HCT116 (cell line): ENCODE results near the gene FMN1. TPM values are rescaled to one million over a fixed set of nuclear protein-coding genes. Genes with fewer than 3 reads are reported as not detected.

Experiments used
- ATAC-seq: fragments of 200-7000 bp; cut with Tn5 transposase; 2 replicates; pipeline ENCODE4 v1.9.1; 2020; ENCODE audit warnings: mild to moderate bottlenecking, moderate library complexity
- BruUV-seq: library from RNA; stranded (reverse); fragments of 400-500 nt; replicated peaks from 2 replicates; lab custom pipeline; 2021; lab: Mats Ljungman, UMichigan
- CTCF ChIA-PET: fragments of 300-600 bp; sonication (Branson Sonifier 250); formaldehyde crosslinking; loops from one replicate; lab custom pipeline; 2021; ENCODE audit warnings: antibody characterized with exemption; lab: Charles Lee
- POLR2A ChIA-PET: fragments of 300-600, 350-600 bp; sonication (Branson Sonifier 250); formaldehyde crosslinking; loops from one replicate; lab custom pipeline; 2021; ENCODE audit warnings: antibody characterized with exemption; lab: Charles Lee
- RAD21 ChIA-PET, 2 experiments: fragments of 300-600 bp; sonication (Branson Sonifier 250); formaldehyde crosslinking; loops; one replicate each; lab custom pipeline; 2023; ENCODE audit warnings: low total read pairs in 2 of 2; ENCODE audit not compliant: uncharacterized antibody in 2 of 2, unreplicated experiment in 2 of 2, low non-redundant PET in 1 of 2; lab: Charles Lee
- DNase-seq: peaks from one replicate; pipeline ENCODE4 v3.0.0-alpha.2; 2010; ENCODE audit warnings: low read depth, low spot score
- H2AFZ ChIP-seq: fragments of 200-600 bp; shearing (Covaris generic), sonication (generic); 2 replicates; pipeline ENCODE4 v1.6.1; 2017; ENCODE audit warnings: low read depth, mixed run types, mixed read lengths, antibody characterized with exemption, low read length; ENCODE audit not compliant: poor library complexity, severe bottlenecking
- H3K27ac ChIP-seq: 2 replicates; pipeline ENCODE4 v1.5.1; 2012; ENCODE audit warnings: low read depth, low read length
- H3K27me3 ChIP-seq: fragments of 200-600 bp; sonication (generic); 2 replicates; pipeline ENCODE4 v1.6.1; 2016; ENCODE audit warnings: mixed run types, low read length, mixed read lengths; ENCODE audit not compliant: insufficient read depth
- H3K36me3 ChIP-seq, 2 experiments: fragments of 200-500 bp in 1 of 2; fragments of 200-600 bp in 1 of 2; sonication (Bioruptor generic) in 1 of 2; sonication (generic) in 1 of 2; 2 replicates each; pipeline versions ENCODE4 v1.5.1 to v1.6.1; 2014 to 2016; ENCODE audit warnings: low read length in 2 of 2, inconsistent platforms in 1 of 2, mixed read lengths in 1 of 2, mixed run types in 1 of 2; ENCODE audit not compliant: insufficient read depth in 2 of 2, control insufficient read depth in 1 of 2
- H3K4me1 ChIP-seq, 2 experiments: fragments of 200-600 bp in 1 of 2; sonication (generic) in 1 of 2; 2 replicates each; pipeline versions ENCODE4 v1.5.1 to v1.6.1; 2012 to 2017; ENCODE audit warnings: low read length in 2 of 2, inconsistent platforms in 1 of 2, mild to moderate bottlenecking in 1 of 2, mixed read lengths in 1 of 2, mixed run types in 1 of 2, moderate library complexity in 1 of 2; ENCODE audit not compliant: insufficient read depth in 2 of 2, control insufficient read depth in 1 of 2
- H3K4me2 ChIP-seq: fragments of 200-600 bp; sonication (generic); 2 replicates; pipeline ENCODE4 v1.6.1; 2017; ENCODE audit warnings: mixed run types, low read length, mixed read lengths
- H3K4me3 ChIP-seq, 2 experiments: fragments of 200-600 bp in 1 of 2; sonication (generic) in 1 of 2; replicated peaks in 1 of 2; 2 replicates each; pipeline ENCODE4 v1.5.1; 2011 to 2016; ENCODE audit warnings: low read length in 2 of 2, control low read depth in 1 of 2, low read depth in 1 of 2, mild to moderate bottlenecking in 1 of 2, mixed read lengths in 1 of 2, mixed run types in 1 of 2
- H3K79me2 ChIP-seq: fragments of 200-600 bp; sonication (generic); 2 replicates; pipeline ENCODE4 v1.6.1; 2017; ENCODE audit warnings: mild to moderate bottlenecking, mixed run types, low read length, moderate library complexity, mixed read lengths; ENCODE audit not compliant: insufficient read depth
- H3K9ac ChIP-seq: fragments of 200-600 bp; sonication (generic); 2 replicates; pipeline ENCODE4 v1.6.1; 2016; ENCODE audit warnings: low read length, mixed read lengths
- H3K9me2 ChIP-seq: fragments of 200-600 bp; sonication (generic), shearing (Covaris generic); 2 replicates; pipeline ENCODE4 v1.6.1; 2017; ENCODE audit warnings: mixed run types, mild to moderate bottlenecking, moderate library complexity; ENCODE audit not compliant: insufficient read depth
- H3K9me3 ChIP-seq, 2 experiments: fragments of 200-500 bp in 1 of 2; fragments of 200-600 bp in 1 of 2; sonication (Bioruptor generic) in 1 of 2; sonication (generic) in 1 of 2; 2 replicates each; pipeline ENCODE4 v1.6.1; 2014 to 2017; ENCODE audit warnings: low read length in 2 of 2, mixed read lengths in 2 of 2, inconsistent platforms in 1 of 2, low read depth in 1 of 2, mild to moderate bottlenecking in 1 of 2, mixed run types in 1 of 2, moderate library complexity in 1 of 2; ENCODE audit not compliant: control insufficient read depth in 1 of 2, insufficient read depth in 1 of 2
- H4K20me1 ChIP-seq: fragments of 200-600 bp; sonication (generic), shearing (Covaris generic); 2 replicates; pipeline ENCODE4 v1.6.1; 2017; ENCODE audit warnings: mixed run types, mild to moderate bottlenecking, moderate library complexity; ENCODE audit not compliant: insufficient read depth
- CBX3 ChIP-seq: IDR thresholded peaks from 2 replicates; pipeline ENCODE4 v1.6.1; 2012; ENCODE audit warnings: low read depth
- ELF1 ChIP-seq: IDR thresholded peaks from 2 replicates; pipeline ENCODE4 v1.6.1; 2012; ENCODE audit warnings: low read depth, borderline replicate concordance
- POLR2AphosphoS5 ChIP-seq: IDR thresholded peaks from 2 replicates; pipeline ENCODE4 v1.6.1; 2011; ENCODE audit warnings: mild to moderate bottlenecking, low read depth, low read length, moderate library complexity
- SRF ChIP-seq: IDR thresholded peaks from 2 replicates; pipeline ENCODE4 v1.6.1; 2012; ENCODE audit warnings: low read depth
- YY1 ChIP-seq: IDR thresholded peaks from 2 replicates; pipeline ENCODE4 v1.6.1; 2011; ENCODE audit warnings: low read length, low read depth, moderate library complexity, mild to moderate bottlenecking; ENCODE audit not compliant: insufficient replicate concordance; ENCODE audit errors: extremely low read depth
- intact Hi-C: fragments of 100-400 bp; cut with micrococcal nuclease; formaldehyde crosslinking; loops from 2 replicates; pipeline ENCODE4 v1.10.0; 2022
- total RNA-seq: library from RNA; stranded (reverse); gene quantifications from one replicate; pipeline ENCODE4 v1.2.1, GENCODE V29; 2021; ENCODE audit not compliant: unreplicated experiment
- TF ChIP-seq, protein P1 (sequence below), 3 experiments: fragments of 200-600 bp in 1 of 3; sonication (generic) in 1 of 3; IDR thresholded peaks in 2 of 3; conservative IDR thresholded peaks in 1 of 3; 2 replicates each; pipeline ENCODE4 v1.5.1; 2012 to 2017; ENCODE audit warnings: low read depth in 2 of 3, low read length in 2 of 3, antibody characterized with exemption in 1 of 3, borderline replicate concordance in 1 of 3, control low read depth in 1 of 3, mild to moderate bottlenecking in 1 of 3, mixed read lengths in 1 of 3, mixed run types in 1 of 3, moderate library complexity in 1 of 3; ENCODE audit not compliant: insufficient read depth in 1 of 3

The FMN1 gene
- total RNA-seq, 1 experiment from 2014 or later = 0.39 TPM

DNA sequence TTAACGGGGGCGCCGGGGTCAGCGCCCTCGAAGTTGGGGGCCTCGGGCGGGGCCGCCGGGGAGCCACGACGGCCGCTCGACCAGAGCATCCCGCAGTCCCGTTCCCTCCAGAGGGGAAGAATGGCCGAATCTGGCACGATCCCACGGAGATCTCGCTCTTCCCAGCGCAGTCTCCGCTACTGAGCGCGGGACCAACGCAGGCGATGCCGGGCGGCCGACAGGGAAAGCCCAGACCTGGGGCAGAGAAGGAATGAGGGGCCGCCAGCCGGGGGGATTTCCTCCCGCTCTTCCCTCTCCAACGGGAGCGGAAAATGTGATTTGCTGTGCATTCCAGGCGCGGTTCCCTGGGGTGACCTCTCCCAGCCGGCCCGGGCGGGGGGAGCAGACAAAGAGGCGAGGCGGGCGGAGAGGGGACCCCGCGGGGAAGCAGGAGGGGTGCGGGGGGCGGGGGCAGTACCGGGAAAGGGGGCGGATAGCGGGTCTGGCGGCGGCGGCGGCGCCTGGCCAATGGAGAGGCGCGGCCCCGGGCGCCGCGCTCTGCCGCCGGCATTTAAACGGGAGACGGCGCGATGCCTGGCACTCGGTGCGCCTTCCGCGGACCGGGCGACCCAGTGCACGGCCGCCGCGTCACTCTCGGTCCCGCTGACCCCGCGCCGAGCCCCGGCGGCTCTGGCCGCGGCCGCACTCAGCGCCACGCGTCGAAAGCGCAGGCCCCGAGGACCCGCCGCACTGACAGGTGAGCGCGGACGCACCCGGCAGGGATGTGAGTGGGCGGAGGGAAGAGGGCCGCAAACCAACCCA lies 476.9 kb downstream of the FMN1 start, which contains the start of gene GREM1:
Gene GREM1, plus strand, starts transcription at position 579 of the 801 bp plus-strand sequence. CDS start 12,687 bp downstream, outside the sequence.
- BruUV-seq = no TSS peak
- no peaks in the 10 kb centered on the region for H3K9me3 ChIP-seq
- intact Hi-C loops = no loop called here
- H2AFZ ChIP-seq = no peak within 1 kb of the TSS
- TF ChIP-seq YY1 = no peak
- TF ChIP-seq CBX3 = no peak
- no peak for TF ChIP-seq SRF
- TF ChIP-seq ELF1 = no peak
- no peaks in the 10 kb centered on the region for H3K27me3 ChIP-seq
- DNase-seq = no peak
- CTCF ChIA-PET = no interaction called here
- H3K4me3 ChIP-seq = no peak within 1 kb of the TSS
- H3K9me2 ChIP-seq = no peaks in the 10 kb centered on the region
- H3K9ac ChIP-seq = no peak within 1 kb of the TSS
- no peaks in the 10 kb centered on the region for H3K36me3 ChIP-seq
- no peak within 1 kb of the TSS for H3K4me2 ChIP-seq
- RAD21 ChIA-PET = no interaction called here
- H4K20me1 ChIP-seq = no peaks in the 10 kb centered on the region
- H3K79me2 ChIP-seq = no peaks in the 10 kb centered on the region
- no peak for ATAC-seq
- H3K4me1 ChIP-seq = no peaks in the 10 kb centered on the region
- POLR2A ChIA-PET = no interaction called here
- no peak within 1 kb of the TSS for H3K27ac ChIP-seq

DNA sequence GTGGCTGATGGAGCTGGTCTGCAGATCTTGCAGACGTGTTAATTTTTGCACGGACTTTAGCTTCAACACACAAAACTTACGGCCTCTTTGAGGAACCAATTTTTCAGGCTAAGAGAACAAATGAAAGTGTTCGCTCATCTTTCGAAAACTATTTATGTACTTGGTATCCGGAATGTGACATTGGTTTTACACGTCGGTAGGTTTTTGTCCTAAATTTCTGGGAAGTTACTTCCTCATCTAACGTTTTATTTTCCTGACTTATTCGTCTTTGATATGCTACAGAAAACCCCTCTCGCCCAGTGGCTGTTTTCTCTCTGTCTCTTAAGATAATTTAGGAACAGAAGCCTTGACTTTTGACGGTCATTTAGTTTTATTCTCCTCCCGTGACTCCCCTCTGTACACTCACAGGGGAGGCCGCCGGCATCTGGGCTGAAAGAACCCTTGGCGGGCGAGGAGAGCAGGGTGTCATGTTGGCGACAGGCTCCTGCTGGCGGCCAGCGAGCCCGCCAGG lies 477.5 kb downstream of the FMN1 start:
- H3K4me3 ChIP-seq = no peak overlapping the region
- no peak overlapping the region for H3K4me2 ChIP-seq
- BruUV-seq = no TSS peak
- no peak for TF ChIP-seq POLR2AphosphoS5
- TF ChIP-seq, protein P1, sequence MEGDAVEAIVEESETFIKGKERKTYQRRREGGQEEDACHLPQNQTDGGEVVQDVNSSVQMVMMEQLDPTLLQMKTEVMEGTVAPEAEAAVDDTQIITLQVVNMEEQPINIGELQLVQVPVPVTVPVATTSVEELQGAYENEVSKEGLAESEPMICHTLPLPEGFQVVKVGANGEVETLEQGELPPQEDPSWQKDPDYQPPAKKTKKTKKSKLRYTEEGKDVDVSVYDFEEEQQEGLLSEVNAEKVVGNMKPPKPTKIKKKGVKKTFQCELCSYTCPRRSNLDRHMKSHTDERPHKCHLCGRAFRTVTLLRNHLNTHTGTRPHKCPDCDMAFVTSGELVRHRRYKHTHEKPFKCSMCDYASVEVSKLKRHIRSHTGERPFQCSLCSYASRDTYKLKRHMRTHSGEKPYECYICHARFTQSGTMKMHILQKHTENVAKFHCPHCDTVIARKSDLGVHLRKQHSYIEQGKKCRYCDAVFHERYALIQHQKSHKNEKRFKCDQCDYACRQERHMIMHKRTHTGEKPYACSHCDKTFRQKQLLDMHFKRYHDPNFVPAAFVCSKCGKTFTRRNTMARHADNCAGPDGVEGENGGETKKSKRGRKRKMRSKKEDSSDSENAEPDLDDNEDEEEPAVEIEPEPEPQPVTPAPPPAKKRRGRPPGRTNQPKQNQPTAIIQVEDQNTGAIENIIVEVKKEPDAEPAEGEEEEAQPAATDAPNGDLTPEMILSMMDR (IDR thresholded peaks at IDR 0.05 in 2 of 3, conservative IDR thresholded peaks at IDR 0.05 in 1 of 3; ENCODE audit: borderline replicate concordance in 1 of 3, insufficient read depth in 1 of 3, low read depth in 2 of 3, low read length in 2 of 3) = no peak
- no peaks in the 10 kb centered on the region for H3K9me2 ChIP-seq
- H2AFZ ChIP-seq = no peak overlapping the region
- ATAC-seq (no peak), DNase-seq (no peak)
- CTCF ChIA-PET = no interaction called here
- H3K27ac ChIP-seq = no peak overlapping the region
- no peak overlapping the region for H3K9ac ChIP-seq
- no peaks in the 10 kb centered on the region for H3K27me3 ChIP-seq
- POLR2A ChIA-PET = no interaction called here
- H3K36me3 ChIP-seq = no peaks in the 10 kb centered on the region
- no peaks in the 10 kb centered on the region for H3K79me2 ChIP-seq
- H3K4me1 ChIP-seq = no peaks in the 10 kb centered on the region
- intact Hi-C loops = no loop called here
- no peaks in the 10 kb centered on the region for H3K9me3 ChIP-seq
- RAD21 ChIA-PET = no interaction called here
- no peaks in the 10 kb centered on the region for H4K20me1 ChIP-seq
